Mesenchymal stem cell (in vitro differentiated cells and primary cell): ENCODE data around the gene APOA4.

Experiments used
- DNase-seq: peaks from one replicate; pipeline ENCODE4 v3.0.0-alpha.2; 2013
- H2AFZ ChIP-seq: one replicate; pipeline ENCODE4 v1.6.1; 2013; ENCODE audit warnings: low read depth, mild to moderate bottlenecking, control low read depth, inconsistent platforms, low read length, moderate library complexity
- H2AK5ac ChIP-seq: 2 replicates; pipeline ENCODE4 v1.6.1; 2013; ENCODE audit warnings: low read length, moderate library complexity, mild to moderate bottlenecking, inconsistent platforms; ENCODE audit not compliant: severe bottlenecking
- H2BK120ac ChIP-seq: one replicate; pipeline ENCODE4 v1.6.1; 2013; ENCODE audit warnings: low read depth, mild to moderate bottlenecking, inconsistent platforms, low read length, moderate library complexity
- H2BK12ac ChIP-seq, 2 experiments: one replicate each; pipeline ENCODE4 v1.6.1; 2013; ENCODE audit warnings: inconsistent platforms in 2 of 2, low read length in 2 of 2, mild to moderate bottlenecking in 2 of 2, moderate library complexity in 2 of 2, control low read depth in 1 of 2
- H2BK15ac ChIP-seq: one replicate; pipeline ENCODE4 v1.6.1; 2013; ENCODE audit warnings: mild to moderate bottlenecking, low read depth, inconsistent platforms; ENCODE audit not compliant: poor library complexity, severe bottlenecking
- H2BK5ac ChIP-seq: 2 replicates; pipeline ENCODE4 v1.6.1; 2013; ENCODE audit warnings: low read depth, mild to moderate bottlenecking, low read length, control low read depth, inconsistent platforms; ENCODE audit not compliant: poor library complexity, severe bottlenecking
- H3K14ac ChIP-seq, 2 experiments: one replicate each; pipeline ENCODE4 v1.6.1; 2013; ENCODE audit warnings: inconsistent platforms in 2 of 2, low read length in 2 of 2, control low read depth in 1 of 2, mild to moderate bottlenecking in 1 of 2, moderate library complexity in 1 of 2
- H3K18ac ChIP-seq, 2 experiments: one replicate each; pipeline ENCODE4 v1.6.1; 2013; ENCODE audit warnings: inconsistent platforms in 2 of 2, low read length in 2 of 2, control low read depth in 1 of 2, low read depth in 1 of 2, mild to moderate bottlenecking in 1 of 2
- H3K23ac ChIP-seq, 2 experiments: one replicate each; pipeline ENCODE4 v1.6.1; 2013; ENCODE audit warnings: inconsistent platforms in 2 of 2, low read length in 2 of 2, mild to moderate bottlenecking in 2 of 2, moderate library complexity in 2 of 2, control low read depth in 1 of 2
- H3K27ac ChIP-seq: 2 replicates; pipeline ENCODE4 v1.5.1; 2013; ENCODE audit warnings: mild to moderate bottlenecking, moderate library complexity, low read length, control low read depth, inconsistent platforms; ENCODE audit not compliant: poor library complexity, severe bottlenecking
- H3K27me3 ChIP-seq, 2 experiments: 2 replicates each; pipeline versions ENCODE4 v1.6.1 to v1.7.0; 2013; ENCODE audit warnings: low read length in 2 of 2, mild to moderate bottlenecking in 2 of 2, moderate library complexity in 2 of 2, control low read depth in 1 of 2, inconsistent platforms in 1 of 2; ENCODE audit not compliant: control insufficient read depth in 1 of 2, insufficient read depth in 1 of 2
- H3K36me3 ChIP-seq, 2 experiments: 2 replicates each; pipeline versions ENCODE4 v1.6.1 to v1.7.0; 2013; ENCODE audit warnings: low read length in 2 of 2, control low read depth in 1 of 2, inconsistent platforms in 1 of 2, low read depth in 1 of 2, mild to moderate bottlenecking in 1 of 2; ENCODE audit not compliant: insufficient read depth in 2 of 2, control insufficient read depth in 1 of 2
- H3K4ac ChIP-seq, 2 experiments: one replicate each; pipeline ENCODE4 v1.6.1; 2013; ENCODE audit warnings: inconsistent platforms in 2 of 2, low read length in 2 of 2, mild to moderate bottlenecking in 2 of 2, moderate library complexity in 2 of 2, control low read depth in 1 of 2, low read depth in 1 of 2
- H3K4me1 ChIP-seq: 2 replicates; pipeline ENCODE4 v1.6.1; 2013; ENCODE audit warnings: low read depth, low read length, control low read depth; ENCODE audit not compliant: control insufficient read depth, insufficient read depth
- H3K4me2 ChIP-seq: 2 replicates; pipeline ENCODE4 v1.6.1; 2013; ENCODE audit warnings: low read length, mild to moderate bottlenecking, inconsistent platforms; ENCODE audit not compliant: poor library complexity, severe bottlenecking
- H3K4me3 ChIP-seq, 2 experiments: 2 replicates each; pipeline versions ENCODE4 v1.5.1 to v1.7.0; 2013; ENCODE audit warnings: low read length in 2 of 2, mild to moderate bottlenecking in 2 of 2, control low read depth in 1 of 2, low read depth in 1 of 2; ENCODE audit not compliant: insufficient read depth in 1 of 2
- H3K79me1 ChIP-seq: replicated peaks from 2 replicates; pipeline ENCODE4 v1.6.1; 2013; ENCODE audit warnings: mild to moderate bottlenecking, control low read depth, low read length, inconsistent platforms; ENCODE audit not compliant: poor library complexity, severe bottlenecking
- H3K9ac ChIP-seq: 2 replicates; pipeline ENCODE4 v1.7.0; 2013; ENCODE audit warnings: mild to moderate bottlenecking, low read length, moderate library complexity
- H3K9me3 ChIP-seq: 2 replicates; pipeline ENCODE4 v1.7.0; 2013; ENCODE audit warnings: mild to moderate bottlenecking, low read length; ENCODE audit not compliant: control insufficient read depth
- H4K8ac ChIP-seq: one replicate; pipeline ENCODE4 v1.6.1; 2013; ENCODE audit warnings: inconsistent platforms, mild to moderate bottlenecking, low read length, moderate library complexity
- H4K91ac ChIP-seq: one replicate; pipeline ENCODE4 v1.6.1; 2013; ENCODE audit warnings: mild to moderate bottlenecking, low read length, inconsistent platforms
- WGBS: methylation state at CpG from one replicate; pipeline ENCODE4 v1.1.7; 2013; ENCODE audit warnings: mixed read lengths; 5-methylcytosine and 5-hydroxymethylcytosine counted together

APOA4 gene

DNA sequence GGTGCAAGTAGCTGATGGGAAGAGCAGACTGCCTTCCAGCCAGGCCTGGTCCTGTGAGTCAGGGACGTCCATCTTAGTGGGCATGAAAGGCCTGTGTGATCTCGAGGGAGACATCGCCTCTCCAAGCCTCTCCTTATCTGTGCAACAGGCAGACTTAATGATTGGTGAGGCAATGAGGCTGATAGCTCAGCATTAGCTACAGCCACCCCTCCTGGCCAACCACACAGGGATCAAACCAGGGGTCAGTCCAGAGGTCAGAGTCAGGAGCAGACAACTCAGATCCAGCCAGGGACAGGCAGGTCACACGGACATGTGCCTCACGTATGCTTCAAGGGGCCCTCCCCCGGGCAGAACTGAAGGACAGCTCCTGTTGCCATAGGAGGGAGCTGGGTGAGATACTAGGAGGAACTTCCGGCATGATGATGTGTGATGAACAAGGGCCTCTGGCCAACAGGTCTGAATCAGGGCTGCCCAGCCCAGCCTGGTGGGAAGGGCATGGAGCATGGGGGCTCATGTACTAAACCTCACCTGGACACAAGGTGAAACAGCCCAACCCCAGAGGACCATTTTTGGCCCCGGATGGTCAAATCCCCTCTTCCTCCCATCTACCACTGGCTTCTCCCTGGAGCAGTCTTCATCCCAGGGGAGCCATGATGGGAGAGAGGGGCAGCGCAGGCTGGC, 3.8 kb upstream of the APOA4 start:
- Histone ChIP-seq H3K27me3 (peaks cover 0 to 18% of the 10 kb centered on the region in 2 experiments), H4K8ac (no peak overlapping the region)
- 70% methylated on average over 8 of the region's 9 CpGs for WGBS

DNA sequence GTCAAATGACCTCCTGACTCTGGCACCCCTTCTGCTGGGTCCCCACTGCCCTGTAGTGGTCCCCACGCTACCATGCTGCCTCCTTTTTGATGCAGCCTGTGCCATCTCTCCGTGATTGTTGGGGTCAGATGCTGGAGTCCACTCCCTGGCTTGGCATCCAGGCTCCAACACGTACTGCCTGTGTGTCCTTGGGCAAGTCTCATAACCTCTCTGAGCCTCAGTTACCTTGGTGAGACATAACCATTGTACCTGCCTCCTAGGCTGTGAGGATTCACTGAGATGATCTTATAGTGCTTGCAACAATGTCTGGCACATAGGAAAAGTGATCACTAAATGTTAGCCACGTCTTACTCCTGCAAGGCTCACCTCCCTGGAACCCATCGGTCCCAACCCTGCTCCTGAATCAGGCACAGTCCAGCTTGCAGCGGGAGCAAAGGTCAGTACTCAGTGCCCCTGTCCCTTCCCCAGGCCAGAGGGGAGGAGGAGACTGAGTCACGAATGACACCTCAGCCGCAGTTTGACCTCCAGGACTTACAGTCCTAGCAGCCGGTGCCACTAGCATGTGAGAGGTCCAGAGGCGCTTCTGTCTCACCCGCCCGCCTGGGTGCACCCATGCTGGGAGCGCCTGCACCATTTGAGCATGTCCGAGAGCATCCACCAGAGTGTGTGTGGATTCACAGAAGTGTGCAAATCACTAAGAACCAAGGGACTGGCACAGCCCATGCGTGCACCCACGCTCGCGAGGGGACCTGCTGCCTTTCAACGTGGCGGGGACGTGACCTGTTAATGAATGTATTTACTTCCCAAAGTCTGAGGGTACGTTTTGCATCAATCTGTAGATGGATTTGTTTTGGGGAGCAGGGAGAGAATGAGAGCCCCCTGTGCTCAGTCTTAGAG, 3.0 kb upstream of the APOA4 start:
- WGBS, result 79% methylated on average over 22 of the region's 22 CpGs
- Histone ChIP-seq H2BK15ac (no peak overlapping the region), H3K4me2 (no peak overlapping the region), H4K91ac (no peak overlapping the region), H3K27ac (no peak overlapping the region), H3K36me3 (peaks cover 0 to 7% of the 10 kb centered on the region in 2 experiments), H2BK120ac (no peak overlapping the region), H3K27me3 (peaks cover 0 to 24% of the 10 kb centered on the region in 2 experiments), H4K8ac (no peak overlapping the region), H2BK12ac (no peak overlapping the region), H2BK5ac (no peak overlapping the region), H3K9me3 (no peaks in the 10 kb centered on the region), H2AFZ (no peak overlapping the region), H3K14ac (peak overlapping the region in 1 of 2 experiments; percentile 44), H3K23ac (no peak overlapping the region), H3K4ac (no peak overlapping the region), H3K79me1 (no peaks in the 10 kb centered on the region), H3K4me3 (no peak overlapping the region), H3K18ac (peak overlapping the region in 1 of 2 experiments; percentile 14), H2AK5ac (no peak overlapping the region), H3K9ac (no peak overlapping the region), H3K4me1 (peaks cover 7% of the 10 kb centered on the region)
- DNase-seq, result no peak

More for the DNA sequence above, 3.8 kb upstream of the APOA4 start:
- Histone ChIP-seq H3K4me1 (peaks cover 5% of the 10 kb centered on the region), H3K23ac (peak overlapping the region in 1 of 2 experiments; percentile 18), H3K4me3 (no peak overlapping the region), H3K14ac (peak overlapping the region in 1 of 2 experiments; percentile 44), H2AFZ (no peak overlapping the region), H3K79me1 (no peaks in the 10 kb centered on the region), H2BK120ac (no peak overlapping the region), H3K9ac (no peak overlapping the region), H2BK5ac (peak overlapping the region; percentile 63), H2BK15ac (no peak overlapping the region), H3K18ac (peak overlapping the region in 1 of 2 experiments; percentile 14), H3K4ac (no peak overlapping the region), H3K27ac (no peak overlapping the region), H3K4me2 (no peak overlapping the region), H3K9me3 (no peaks in the 10 kb centered on the region), H2BK12ac (no peak overlapping the region), H4K91ac (no peak overlapping the region), H3K36me3 (no peaks in the 10 kb centered on the region), H2AK5ac (no peak overlapping the region)
- DNase-seq, result no peak

DNA sequence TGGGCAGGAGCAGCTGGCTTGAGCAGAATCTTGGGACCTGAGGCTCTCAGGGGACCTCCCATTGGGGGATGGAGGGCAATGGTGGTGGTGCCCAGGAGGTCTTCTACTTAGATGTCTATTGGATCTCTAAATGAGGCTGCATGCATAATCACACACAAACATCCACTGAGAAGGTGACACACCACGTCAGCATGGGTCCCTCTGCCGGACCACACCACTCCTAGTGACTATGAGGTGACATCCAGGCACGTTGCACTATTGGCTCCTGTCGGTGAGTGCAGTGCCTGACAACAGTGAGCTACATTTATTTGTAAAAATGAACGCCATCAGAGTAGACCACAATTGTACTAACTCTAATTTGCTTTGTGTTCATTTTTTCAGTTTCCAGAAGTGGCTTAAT, 2.3 kb upstream of the APOA4 start:
- peaks cover 0 to 8% of the 10 kb centered on the region in 2 experiments for H3K36me3 ChIP-seq
- no peak overlapping the region for H2BK120ac ChIP-seq
- H3K4ac ChIP-seq, result no peak overlapping the region
- H3K14ac ChIP-seq, result no peak overlapping the region
- peaks cover 7% of the 10 kb centered on the region for H3K4me1 ChIP-seq
- H3K9me3 ChIP-seq, result no peaks in the 10 kb centered on the region
- H4K8ac ChIP-seq, result no peak overlapping the region
- H2AFZ ChIP-seq, result no peak overlapping the region
- H3K27me3 ChIP-seq, result peaks cover 0 to 30% of the 10 kb centered on the region in 2 experiments
- H3K9ac ChIP-seq, result no peak overlapping the region
- H3K4me3 ChIP-seq, result no peak overlapping the region
- H3K23ac ChIP-seq, result no peak overlapping the region
- no peak for DNase-seq
- no peaks in the 10 kb centered on the region for H3K79me1 ChIP-seq
- no peak overlapping the region for H3K18ac ChIP-seq
- H3K27ac ChIP-seq, result no peak overlapping the region
- no peak overlapping the region for H2AK5ac ChIP-seq
- H4K91ac ChIP-seq, result no peak overlapping the region
- H2BK5ac ChIP-seq, result no peak overlapping the region
- no peak overlapping the region for H3K4me2 ChIP-seq
- 72% methylated on average over 5 of the region's 5 CpGs for WGBS
- no peak overlapping the region for H2BK12ac ChIP-seq
- no peak overlapping the region for H2BK15ac ChIP-seq

DNA sequence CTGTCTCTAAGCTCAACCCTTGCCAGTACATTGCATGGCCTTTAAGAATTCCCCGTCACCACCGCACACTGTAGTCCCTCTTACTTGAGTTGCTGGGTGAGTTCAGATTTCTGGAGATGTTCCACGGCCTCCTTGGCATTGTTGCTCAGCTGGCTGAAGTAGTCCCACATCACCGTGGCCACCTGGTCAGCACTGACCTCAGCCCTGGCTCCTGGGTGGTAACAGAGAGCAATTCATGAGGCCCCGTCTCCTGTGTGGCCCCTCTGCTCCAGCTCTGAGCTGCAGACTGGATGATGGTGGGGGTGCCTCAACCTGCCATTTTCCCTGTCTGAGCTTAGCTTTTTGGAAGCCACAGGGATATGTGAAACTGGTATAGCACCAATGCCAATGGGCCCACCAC, 529 bp downstream of the APOA4 start:
- H3K79me1 ChIP-seq, result no peaks in the 10 kb centered on the region
- H3K9ac ChIP-seq, result no peak overlapping the region
- no peak for DNase-seq
- 75% methylated on average over 5 of the region's 5 CpGs for WGBS
- peaks cover 0 to 34% of the 10 kb centered on the region in 2 experiments for H3K27me3 ChIP-seq
- H2BK12ac ChIP-seq, result no peak overlapping the region
- H4K8ac ChIP-seq, result no peak overlapping the region
- H2AFZ ChIP-seq, result no peak overlapping the region
- no peak overlapping the region for H2BK120ac ChIP-seq
- no peak overlapping the region for H3K18ac ChIP-seq
- H3K4me1 ChIP-seq, result peaks cover 2% of the 10 kb centered on the region
- no peak overlapping the region for H3K14ac ChIP-seq
- no peak overlapping the region for H3K23ac ChIP-seq
- H3K4me2 ChIP-seq, result no peak overlapping the region
- H2AK5ac ChIP-seq, result no peak overlapping the region
- no peak overlapping the region for H3K4me3 ChIP-seq
- H3K27ac ChIP-seq, result no peak overlapping the region
- H3K36me3 ChIP-seq, result peaks cover 0 to 8% of the 10 kb centered on the region in 2 experiments
- no peak overlapping the region for H4K91ac ChIP-seq
- H3K9me3 ChIP-seq, result no peaks in the 10 kb centered on the region
- no peak overlapping the region for H2BK5ac ChIP-seq
- no peak overlapping the region for H3K4ac ChIP-seq
- no peak overlapping the region for H2BK15ac ChIP-seq
